ENCODE results near the gene PDE2A.
"Not testable (repeated sequence)": the region's sequence is repeated elsewhere in the genome, so short reads cannot be mapped to it uniquely, and the experiment has no call there.

PDE2A gene

DNA sequence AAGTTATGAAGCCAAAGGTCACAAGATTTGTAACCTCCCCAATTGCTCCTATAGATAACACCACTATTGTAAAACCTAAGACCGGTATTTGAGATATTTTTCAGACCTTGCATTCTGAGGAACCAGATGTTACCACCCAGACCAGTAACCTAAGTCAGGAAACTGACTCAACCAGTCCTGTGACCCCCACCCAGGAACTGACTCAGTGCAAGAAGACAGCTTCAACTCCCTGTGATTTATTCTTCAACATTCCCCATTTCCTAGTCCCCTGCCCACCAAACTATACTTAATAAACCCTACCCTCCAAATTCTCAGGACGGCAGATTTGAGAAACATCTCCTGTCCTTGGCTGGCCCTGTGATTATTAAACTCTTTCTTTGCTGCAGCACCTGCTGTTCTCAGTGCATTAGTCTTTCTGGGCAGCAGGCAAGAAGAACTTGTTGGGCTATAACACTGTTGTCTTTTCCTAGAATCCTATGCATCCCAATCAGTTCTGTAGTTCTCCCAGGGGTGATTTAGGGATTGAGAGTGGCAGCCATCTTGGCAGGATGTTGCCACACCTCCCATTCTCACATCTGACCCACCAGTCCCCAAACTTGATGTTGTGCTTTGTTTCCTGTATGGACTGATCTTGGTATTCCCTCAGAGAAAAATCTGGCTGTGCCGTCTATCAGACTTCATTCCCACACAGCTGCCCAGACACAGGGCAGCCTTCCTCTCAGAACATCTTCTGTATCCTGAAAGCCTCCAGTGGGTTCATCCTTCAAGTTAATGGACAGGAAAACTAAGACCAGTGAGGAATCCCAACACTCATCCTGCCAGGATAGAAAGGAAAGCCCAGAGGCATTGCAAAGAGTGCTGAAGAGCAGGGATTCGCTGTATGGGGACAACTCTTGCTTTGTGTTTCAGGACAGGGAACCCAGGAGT is 104.0 kb downstream of the PDE2A start:
- Histone ChIP-seq H3K9ac (ENCODE audit: low read depth, low read length) (no peak overlapping the region), H3K9me3 (ENCODE audit: control insufficient read depth, insufficient read depth, low read length) (no peaks in the 10 kb centered on the region), H3K4me3 (ENCODE audit: low read depth, low read length) (no peak overlapping the region), H3K36me3 (ENCODE audit: control insufficient read depth, insufficient read depth, low read length) (no peaks in the 10 kb centered on the region), H3K4me1 (ENCODE audit: control insufficient read depth, insufficient read depth, low read length) (peaks cover 1% of the 10 kb centered on the region), H3K27me3 (ENCODE audit: control insufficient read depth, insufficient read depth, low read length) (no peaks in the 10 kb centered on the region)

DNA sequence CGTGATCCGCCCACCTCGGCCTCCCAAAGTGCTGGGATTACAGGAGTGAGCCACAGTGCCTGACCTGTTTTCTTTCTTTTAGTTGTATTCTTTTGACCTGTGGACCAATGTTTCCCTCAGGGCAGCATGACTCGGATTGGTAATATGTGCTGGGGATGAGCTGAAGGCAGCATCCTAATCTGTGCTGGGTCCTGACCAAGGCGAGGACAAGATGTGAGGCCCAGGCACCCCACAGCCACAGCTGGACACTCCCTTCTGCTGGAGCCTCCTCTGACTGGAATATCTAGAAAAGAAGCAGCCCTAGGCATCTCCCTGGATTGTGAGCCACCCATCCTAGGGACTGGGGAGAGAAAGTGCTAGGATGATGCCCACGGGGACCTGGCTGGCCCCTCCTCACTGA is 105.4 kb downstream of the PDE2A start:
- H3K27me3 ChIP-seq (ENCODE audit: control insufficient read depth, insufficient read depth, low read length), result no peaks in the 10 kb centered on the region
- no peak overlapping the region for H3K4me3 ChIP-seq (ENCODE audit: low read depth, low read length)
- no peaks in the 10 kb centered on the region for H3K36me3 ChIP-seq (ENCODE audit: control insufficient read depth, insufficient read depth, low read length)
- H3K9me3 ChIP-seq (ENCODE audit: control insufficient read depth, insufficient read depth, low read length), result no peaks in the 10 kb centered on the region
- H3K4me1 ChIP-seq (ENCODE audit: control insufficient read depth, insufficient read depth, low read length), result no peaks in the 10 kb centered on the region
- no peak overlapping the region for H3K9ac ChIP-seq (ENCODE audit: low read depth, low read length)

DNA sequence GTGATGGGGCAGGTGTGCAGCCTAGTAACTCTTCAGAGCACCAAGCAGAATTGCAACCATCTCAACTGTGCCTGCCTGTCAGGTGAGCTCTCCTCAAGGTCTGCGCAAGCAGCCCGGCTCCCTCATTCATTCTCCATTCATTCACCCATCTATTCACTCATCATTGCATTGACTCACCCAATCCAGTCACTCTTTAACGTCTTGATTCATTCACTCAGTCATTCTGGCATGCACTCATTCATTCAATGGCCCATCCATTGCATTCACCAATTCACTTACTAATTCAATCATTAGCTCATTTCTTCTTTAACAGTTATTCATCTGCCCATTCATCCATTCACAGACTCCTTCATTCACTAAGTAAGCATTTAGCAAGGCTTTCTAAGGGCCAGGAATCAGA is 111.8 kb downstream of the PDE2A start:
- no peaks in the 10 kb centered on the region for H3K4me1 ChIP-seq (ENCODE audit: control insufficient read depth, insufficient read depth, low read length)
- no peaks in the 10 kb centered on the region for H3K27me3 ChIP-seq (ENCODE audit: control insufficient read depth, insufficient read depth, low read length)
- no peak overlapping the region for H3K4me3 ChIP-seq (ENCODE audit: low read depth, low read length)
- no peaks in the 10 kb centered on the region for H3K36me3 ChIP-seq (ENCODE audit: control insufficient read depth, insufficient read depth, low read length)
- H3K9ac ChIP-seq (ENCODE audit: low read depth, low read length), result no peak overlapping the region
- no peaks in the 10 kb centered on the region for H3K9me3 ChIP-seq (ENCODE audit: control insufficient read depth, insufficient read depth, low read length)

DNA sequence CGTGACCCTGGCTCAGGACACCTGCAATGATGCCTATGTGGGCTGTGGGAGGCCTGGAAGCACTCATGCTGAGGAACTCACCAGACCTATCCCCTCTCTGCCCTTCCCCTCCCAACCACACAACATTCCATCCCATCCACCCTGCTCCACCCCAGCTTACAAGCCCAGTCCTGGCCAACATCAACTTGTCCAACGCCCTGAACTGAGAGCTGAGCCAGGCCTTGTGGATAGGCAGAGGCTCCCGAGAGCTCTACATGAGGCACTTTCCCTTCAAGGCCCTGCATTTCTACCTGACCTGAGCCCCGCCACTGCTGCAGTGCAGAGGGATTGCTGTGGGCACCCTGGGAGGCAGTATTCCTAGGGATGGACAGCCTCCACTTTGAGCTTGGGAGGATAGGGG is 112.4 kb downstream of the PDE2A start:
- Histone ChIP-seq H3K4me3 (ENCODE audit: low read depth, low read length) (no peak overlapping the region), H3K27me3 (ENCODE audit: control insufficient read depth, insufficient read depth, low read length) (no peaks in the 10 kb centered on the region), H3K9me3 (ENCODE audit: control insufficient read depth, insufficient read depth, low read length) (no peaks in the 10 kb centered on the region), H3K36me3 (ENCODE audit: control insufficient read depth, insufficient read depth, low read length) (no peaks in the 10 kb centered on the region), H3K9ac (ENCODE audit: low read depth, low read length) (no peak overlapping the region), H3K4me1 (ENCODE audit: control insufficient read depth, insufficient read depth, low read length) (no peaks in the 10 kb centered on the region)

DNA sequence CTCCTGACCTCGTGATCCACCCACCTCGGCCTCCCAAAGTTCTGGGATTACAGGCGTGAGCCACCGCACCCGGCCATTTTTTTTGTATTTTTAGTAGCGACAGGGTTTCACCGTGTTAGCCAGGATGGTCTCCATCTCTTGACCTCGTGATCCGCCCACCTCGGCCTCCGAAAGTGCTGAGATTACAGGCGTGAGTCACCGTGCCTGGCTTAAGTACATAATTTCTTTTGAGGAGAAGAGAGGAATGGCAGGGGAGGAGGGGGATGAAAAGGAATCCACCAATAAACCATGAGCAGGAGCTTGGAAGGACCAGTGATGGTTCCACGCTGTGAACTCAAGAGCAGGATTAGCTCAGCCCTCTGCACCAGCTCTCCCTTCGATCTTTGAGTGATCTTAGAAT is 113.4 kb downstream of the PDE2A start:
- not testable (repeated sequence) for H3K9ac ChIP-seq (ENCODE audit: low read depth, low read length); H3K36me3 ChIP-seq (ENCODE audit: control insufficient read depth, insufficient read depth, low read length); H3K4me1 ChIP-seq (ENCODE audit: control insufficient read depth, insufficient read depth, low read length); H3K4me3 ChIP-seq (ENCODE audit: low read depth, low read length); H3K9me3 ChIP-seq (ENCODE audit: control insufficient read depth, insufficient read depth, low read length); H3K27me3 ChIP-seq (ENCODE audit: control insufficient read depth, insufficient read depth, low read length)

DNA sequence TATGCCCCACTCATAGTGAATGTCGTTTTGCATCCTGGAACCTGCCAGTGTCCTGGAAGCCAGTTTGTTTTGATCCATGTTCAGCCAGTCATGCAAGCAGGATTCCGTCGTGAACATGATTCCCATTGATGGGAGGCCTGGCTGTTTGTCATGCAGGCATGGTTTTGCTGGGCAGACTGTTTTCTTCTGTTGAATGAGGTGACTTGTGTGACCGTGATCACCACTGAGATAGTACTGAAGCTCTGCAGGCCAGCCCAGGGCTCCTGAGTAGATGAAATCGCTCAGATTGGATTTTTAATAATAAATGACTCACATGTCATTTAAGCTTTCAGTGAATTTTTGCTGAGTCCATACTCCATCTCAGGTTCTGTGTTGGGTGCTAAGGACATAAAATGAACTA is 117.8 kb downstream of the PDE2A start:
- no peaks in the 10 kb centered on the region for H3K4me1 ChIP-seq (ENCODE audit: control insufficient read depth, insufficient read depth, low read length)
- no peak overlapping the region for H3K4me3 ChIP-seq (ENCODE audit: low read depth, low read length)
- no peak overlapping the region for H3K9ac ChIP-seq (ENCODE audit: low read depth, low read length)
- no peaks in the 10 kb centered on the region for H3K36me3 ChIP-seq (ENCODE audit: control insufficient read depth, insufficient read depth, low read length)
- no peaks in the 10 kb centered on the region for H3K27me3 ChIP-seq (ENCODE audit: control insufficient read depth, insufficient read depth, low read length)
- no peaks in the 10 kb centered on the region for H3K9me3 ChIP-seq (ENCODE audit: control insufficient read depth, insufficient read depth, low read length)

DNA sequence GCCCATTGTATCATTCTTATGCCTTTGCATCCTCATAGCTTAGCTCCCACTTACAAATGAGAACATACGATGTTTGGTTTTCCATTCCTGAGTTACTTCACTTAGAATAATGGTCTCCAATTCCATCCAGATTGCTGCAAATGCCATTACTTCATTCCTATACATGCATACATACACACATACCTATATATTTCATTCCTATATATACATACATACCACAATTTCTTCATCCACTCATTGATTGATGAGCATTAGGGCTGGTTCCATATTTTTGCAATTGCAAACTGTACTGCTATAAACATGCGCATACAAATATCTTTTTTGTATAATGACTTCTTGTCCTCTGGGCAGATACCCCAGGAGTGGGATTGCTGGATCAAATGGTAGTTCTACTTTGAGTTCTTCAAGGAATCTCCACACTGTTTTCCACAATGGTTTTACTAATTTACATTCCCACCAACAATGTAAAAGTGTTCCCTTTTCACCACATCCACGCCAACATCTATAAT is 119.2 kb downstream of the PDE2A start:
- not testable (repeated sequence) for H3K36me3 ChIP-seq (ENCODE audit: control insufficient read depth, insufficient read depth, low read length); H3K4me3 ChIP-seq (ENCODE audit: low read depth, low read length); H3K9me3 ChIP-seq (ENCODE audit: control insufficient read depth, insufficient read depth, low read length); H3K4me1 ChIP-seq (ENCODE audit: control insufficient read depth, insufficient read depth, low read length); H3K9ac ChIP-seq (ENCODE audit: low read depth, low read length); H3K27me3 ChIP-seq (ENCODE audit: control insufficient read depth, insufficient read depth, low read length)

DNA sequence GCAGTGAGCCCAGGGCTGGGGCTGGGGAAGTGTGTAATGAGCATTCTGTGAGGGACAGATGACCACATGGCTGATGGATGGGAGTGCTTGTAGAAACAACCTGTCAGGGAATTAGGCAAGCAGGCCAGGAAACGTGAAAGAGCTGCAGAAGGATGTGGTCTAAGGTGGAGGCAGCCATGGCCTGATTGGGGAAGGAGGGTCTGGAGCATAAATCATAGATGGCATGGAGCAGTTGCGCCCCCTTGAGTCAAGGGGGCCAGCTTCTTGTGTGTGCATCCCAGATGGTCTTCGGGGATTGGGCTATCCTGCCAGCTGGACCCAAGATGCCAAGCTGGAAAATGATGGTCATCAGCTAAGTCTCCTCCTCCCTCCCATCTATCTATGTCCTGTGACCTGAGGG is 120.5 kb downstream of the PDE2A start:
- H3K9ac ChIP-seq (ENCODE audit: low read depth, low read length), result no peak overlapping the region
- no peaks in the 10 kb centered on the region for H3K4me1 ChIP-seq (ENCODE audit: control insufficient read depth, insufficient read depth, low read length)
- no peaks in the 10 kb centered on the region for H3K27me3 ChIP-seq (ENCODE audit: control insufficient read depth, insufficient read depth, low read length)
- H3K9me3 ChIP-seq (ENCODE audit: control insufficient read depth, insufficient read depth, low read length), result no peaks in the 10 kb centered on the region
- no peaks in the 10 kb centered on the region for H3K36me3 ChIP-seq (ENCODE audit: control insufficient read depth, insufficient read depth, low read length)
- H3K4me3 ChIP-seq (ENCODE audit: low read depth, low read length), result no peak overlapping the region

DNA sequence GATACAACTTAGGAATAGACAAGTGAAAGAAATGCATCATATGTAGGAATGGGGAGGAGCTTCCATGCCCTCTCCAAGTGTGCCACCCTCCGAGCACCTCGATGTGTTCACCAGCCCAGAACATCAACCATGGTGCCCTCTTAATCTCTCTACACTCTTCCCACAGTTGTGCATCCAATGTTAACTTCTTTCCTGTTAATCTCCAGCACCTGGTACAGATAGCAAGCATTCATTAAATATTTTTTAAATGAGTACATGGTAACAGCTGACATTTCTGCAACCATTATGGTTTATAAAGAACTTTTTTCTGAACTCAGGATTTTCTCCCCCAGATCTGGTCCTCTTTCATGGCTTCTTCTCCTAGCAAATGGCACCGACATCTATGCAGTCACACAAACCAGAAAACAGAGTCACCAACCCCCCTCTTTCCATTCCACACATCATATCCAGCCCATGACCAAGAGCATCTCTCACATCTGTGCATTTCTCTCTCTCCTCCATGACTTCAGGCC is 121.8 kb downstream of the PDE2A start:
- no peak overlapping the region for H3K4me3 ChIP-seq (ENCODE audit: low read depth, low read length)
- no peaks in the 10 kb centered on the region for H3K27me3 ChIP-seq (ENCODE audit: control insufficient read depth, insufficient read depth, low read length)
- no peaks in the 10 kb centered on the region for H3K9me3 ChIP-seq (ENCODE audit: control insufficient read depth, insufficient read depth, low read length)
- no peaks in the 10 kb centered on the region for H3K36me3 ChIP-seq (ENCODE audit: control insufficient read depth, insufficient read depth, low read length)
- H3K9ac ChIP-seq (ENCODE audit: low read depth, low read length), result no peak overlapping the region
- no peaks in the 10 kb centered on the region for H3K4me1 ChIP-seq (ENCODE audit: control insufficient read depth, insufficient read depth, low read length)

DNA sequence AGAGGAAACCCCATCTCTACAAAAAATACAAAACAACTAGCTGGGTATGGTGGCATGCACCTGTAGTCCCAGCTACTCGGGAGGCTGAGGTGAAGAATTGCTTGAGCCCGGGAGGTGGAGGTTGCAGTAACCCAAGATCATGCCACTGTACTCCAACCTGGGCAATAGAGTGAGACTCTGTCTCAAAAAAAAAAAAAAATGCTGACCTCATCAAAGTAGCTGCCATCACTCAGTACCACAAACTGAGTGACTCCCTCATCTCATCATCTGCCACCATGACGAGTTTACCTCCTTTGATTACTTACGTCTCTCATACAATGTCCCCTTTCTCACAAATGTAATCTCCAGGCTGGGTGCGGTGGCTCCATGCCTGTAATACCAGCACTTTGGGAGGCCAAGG is 122.7 kb downstream of the PDE2A start:
- H3K4me1 ChIP-seq (ENCODE audit: control insufficient read depth, insufficient read depth, low read length), result no peaks in the 10 kb centered on the region
- no peaks in the 10 kb centered on the region for H3K9me3 ChIP-seq (ENCODE audit: control insufficient read depth, insufficient read depth, low read length)
- H3K36me3 ChIP-seq (ENCODE audit: control insufficient read depth, insufficient read depth, low read length), result no peaks in the 10 kb centered on the region
- H3K4me3 ChIP-seq (ENCODE audit: low read depth, low read length), result no peak overlapping the region
- H3K27me3 ChIP-seq (ENCODE audit: control insufficient read depth, insufficient read depth, low read length), result no peaks in the 10 kb centered on the region
- H3K9ac ChIP-seq (ENCODE audit: low read depth, low read length), result no peak overlapping the region

DNA sequence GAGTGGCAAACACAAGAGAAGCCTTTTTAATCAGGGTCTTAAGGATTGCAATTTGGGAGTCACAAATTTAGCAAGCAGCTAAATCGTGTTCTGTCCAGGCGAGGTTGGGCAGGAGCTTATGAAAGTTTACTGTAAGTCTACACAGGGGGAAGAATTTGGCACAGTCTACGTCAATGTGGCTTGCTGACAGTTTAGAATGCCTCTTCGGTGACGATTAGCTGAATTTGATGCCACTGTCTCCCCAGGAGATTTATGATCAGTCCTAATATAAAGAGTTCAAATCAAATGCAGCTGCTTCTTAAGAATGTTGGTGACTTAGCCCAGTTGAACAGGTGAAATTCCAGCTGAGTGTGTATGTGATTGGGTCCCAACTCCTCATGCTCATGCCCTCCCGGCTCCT is 125.8 kb downstream of the PDE2A start:
- Histone ChIP-seq H3K4me3 (ENCODE audit: low read depth, low read length) (no peak overlapping the region), H3K27me3 (ENCODE audit: control insufficient read depth, insufficient read depth, low read length) (no peaks in the 10 kb centered on the region), H3K9me3 (ENCODE audit: control insufficient read depth, insufficient read depth, low read length) (no peaks in the 10 kb centered on the region), H3K9ac (ENCODE audit: low read depth, low read length) (no peak overlapping the region), H3K36me3 (ENCODE audit: control insufficient read depth, insufficient read depth, low read length) (no peaks in the 10 kb centered on the region), H3K4me1 (ENCODE audit: control insufficient read depth, insufficient read depth, low read length) (no peaks in the 10 kb centered on the region)

DNA sequence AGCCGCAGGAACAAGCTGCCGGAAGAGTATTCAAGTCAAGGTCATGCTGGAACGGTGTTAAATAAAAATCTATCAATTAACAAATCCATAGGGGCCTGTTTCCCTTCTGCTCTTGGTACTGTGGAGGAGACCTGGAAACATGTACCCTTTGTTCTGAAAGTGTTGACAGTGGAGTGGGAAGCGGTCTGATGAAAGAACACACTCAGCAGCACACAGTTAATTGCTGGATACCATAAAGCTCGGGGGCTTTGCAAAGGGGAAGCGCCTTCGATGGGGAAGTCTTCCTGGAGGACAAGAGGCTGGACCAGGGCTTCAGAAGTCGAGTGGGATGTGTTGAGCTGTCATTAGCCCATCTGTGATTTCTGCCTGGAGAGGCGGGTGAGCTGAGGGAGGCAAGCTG is 127.4 kb downstream of the PDE2A start:
- Histone ChIP-seq H3K27me3 (ENCODE audit: control insufficient read depth, insufficient read depth, low read length) (no peaks in the 10 kb centered on the region), H3K4me3 (ENCODE audit: low read depth, low read length) (no peak overlapping the region), H3K9ac (ENCODE audit: low read depth, low read length) (no peak overlapping the region), H3K9me3 (ENCODE audit: control insufficient read depth, insufficient read depth, low read length) (no peaks in the 10 kb centered on the region), H3K36me3 (ENCODE audit: control insufficient read depth, insufficient read depth, low read length) (no peaks in the 10 kb centered on the region), H3K4me1 (ENCODE audit: control insufficient read depth, insufficient read depth, low read length) (no peaks in the 10 kb centered on the region)

Data from iPS-15b (cell line).